Transverse colon (tissue), 4 donors: ENCODE measurements around the gene GADL1.

Experiments used
- EP300 ChIP-seq: sonication (generic); formaldehyde crosslinking; IDR thresholded peaks from one replicate; pipeline ENCODE4 v1.6.1; 2017; ENCODE audit warnings: antibody characterized with exemption, low read depth
- POLR2A ChIP-seq: fragments of 450-650 bp; IDR thresholded peaks from one replicate; pipeline ENCODE4 v1.6.1; 2016; ENCODE audit warnings: antibody characterized with exemption, mild to moderate bottlenecking, moderate library complexity
- POLR2AphosphoS5 ChIP-seq, 3 donors: sonication (generic); formaldehyde crosslinking; IDR thresholded peaks; one replicate each; pipeline ENCODE4 v1.6.1; 2016; ENCODE audit warnings: antibody characterized with exemption in 3 of 3
- TF ChIP-seq, protein P1 (sequence below), 5 experiments: fragments of 200-600 bp in 3 of 5; fragments of 450-650 bp in 2 of 5; sonication (generic) in 3 of 5; IDR thresholded peaks; 1 replicate in 2 of 5; 2 replicates in 3 of 5; pipeline ENCODE4 v1.5.1; 2016 to 2017; ENCODE audit warnings: antibody characterized with exemption in 5 of 5, inconsistent platforms in 3 of 5, mild to moderate bottlenecking in 2 of 5, moderate library complexity in 1 of 5

DNA sequence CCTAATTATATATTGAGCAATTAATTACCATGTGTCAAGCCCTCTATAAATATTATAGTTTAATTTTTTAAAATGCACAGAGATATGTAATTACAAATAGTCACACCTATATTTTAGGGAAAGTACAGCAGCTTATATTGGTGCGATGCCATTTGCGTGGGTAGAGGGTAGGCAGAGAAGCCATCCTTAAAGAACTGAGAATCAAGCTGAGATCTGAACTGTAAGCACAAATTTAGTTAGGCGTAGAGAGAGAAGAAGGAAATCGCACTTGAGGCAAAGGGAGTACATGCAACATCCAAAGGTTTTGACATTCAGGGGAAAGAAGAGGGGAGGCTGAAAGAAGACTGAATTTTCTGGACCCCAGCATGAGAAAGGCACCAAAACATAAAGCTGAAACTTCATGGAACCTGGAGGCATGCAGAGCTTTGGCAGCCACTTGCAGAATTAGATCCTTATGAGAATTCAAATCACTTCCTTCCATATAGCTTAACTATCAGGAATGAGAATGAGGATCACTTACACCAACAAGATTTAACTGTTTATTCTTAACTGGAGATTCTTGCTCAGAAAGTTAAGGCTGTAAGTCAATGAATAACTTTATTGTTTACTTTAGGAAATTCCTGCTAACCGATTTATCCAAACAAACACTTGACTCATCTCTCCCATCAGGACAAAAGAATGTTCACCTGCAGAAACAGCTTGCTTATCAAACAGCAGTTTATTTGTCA is 173.7 kb downstream of the GADL1 start:
- TF ChIP-seq POLR2AphosphoS5 (IDR thresholded peaks at IDR 0.05) (no peak), POLR2A (no peak), EP300 (no peak)
- TF ChIP-seq, protein P1, sequence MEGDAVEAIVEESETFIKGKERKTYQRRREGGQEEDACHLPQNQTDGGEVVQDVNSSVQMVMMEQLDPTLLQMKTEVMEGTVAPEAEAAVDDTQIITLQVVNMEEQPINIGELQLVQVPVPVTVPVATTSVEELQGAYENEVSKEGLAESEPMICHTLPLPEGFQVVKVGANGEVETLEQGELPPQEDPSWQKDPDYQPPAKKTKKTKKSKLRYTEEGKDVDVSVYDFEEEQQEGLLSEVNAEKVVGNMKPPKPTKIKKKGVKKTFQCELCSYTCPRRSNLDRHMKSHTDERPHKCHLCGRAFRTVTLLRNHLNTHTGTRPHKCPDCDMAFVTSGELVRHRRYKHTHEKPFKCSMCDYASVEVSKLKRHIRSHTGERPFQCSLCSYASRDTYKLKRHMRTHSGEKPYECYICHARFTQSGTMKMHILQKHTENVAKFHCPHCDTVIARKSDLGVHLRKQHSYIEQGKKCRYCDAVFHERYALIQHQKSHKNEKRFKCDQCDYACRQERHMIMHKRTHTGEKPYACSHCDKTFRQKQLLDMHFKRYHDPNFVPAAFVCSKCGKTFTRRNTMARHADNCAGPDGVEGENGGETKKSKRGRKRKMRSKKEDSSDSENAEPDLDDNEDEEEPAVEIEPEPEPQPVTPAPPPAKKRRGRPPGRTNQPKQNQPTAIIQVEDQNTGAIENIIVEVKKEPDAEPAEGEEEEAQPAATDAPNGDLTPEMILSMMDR (IDR thresholded peaks at IDR 0.05), result no peak
